ENCODE results near the gene PRKCZ. TPM values are rescaled to one million over a fixed set of nuclear protein-coding genes. Genes with fewer than 3 reads are reported as not detected.

PRKCZ gene
- polyA plus RNA-seq, 1 of the 3 experiments (the other 2 are of a cell fraction) = 24.2 TPM

DNA sequence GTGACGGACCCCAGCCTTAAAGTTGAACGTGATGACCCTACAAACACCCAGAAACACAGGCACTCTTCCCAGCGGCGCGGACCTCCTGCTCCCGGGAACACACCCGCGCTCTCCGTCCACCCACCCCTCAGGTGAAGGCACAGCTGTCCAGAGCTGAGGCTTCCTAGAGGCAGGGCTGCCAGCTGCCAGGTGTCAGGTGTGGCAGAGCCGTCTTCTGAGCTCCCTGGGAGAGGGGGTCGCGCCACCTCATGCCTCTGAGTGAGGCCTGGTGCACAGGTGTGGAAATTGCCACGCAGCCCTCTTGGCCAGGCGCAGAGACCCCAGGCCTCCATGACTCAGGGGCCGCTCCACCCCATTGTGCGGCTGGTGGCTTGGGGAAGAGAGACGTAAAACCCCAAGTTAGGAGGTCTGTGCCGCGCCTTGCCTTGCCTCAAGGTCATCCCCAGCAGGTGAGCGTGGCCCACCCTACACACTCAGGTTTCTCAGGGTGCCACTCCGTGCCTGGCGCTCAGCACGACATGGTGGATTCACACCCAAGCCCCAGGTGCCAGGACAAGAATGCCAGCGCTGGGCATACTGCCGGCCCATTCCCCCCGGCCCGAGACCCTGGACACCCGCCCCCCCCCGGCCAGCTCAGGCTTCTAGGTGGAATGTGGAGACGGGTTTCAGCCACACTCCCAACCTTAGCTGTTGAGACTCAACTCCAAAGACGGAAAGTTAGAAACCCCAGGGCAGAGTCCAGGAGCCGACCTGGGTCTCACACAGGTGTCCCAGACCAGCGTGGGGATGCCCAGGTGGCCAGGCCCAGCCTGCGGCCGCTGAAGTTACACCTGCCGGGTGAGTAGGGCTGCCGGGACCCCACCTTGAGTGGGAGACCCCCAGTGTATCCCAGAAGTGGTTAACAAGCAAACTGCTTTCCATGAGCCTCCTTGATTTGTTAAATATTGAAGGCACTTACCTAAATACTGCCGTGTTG, 136.0 kb downstream of the PRKCZ start:
- Histone ChIP-seq H3K9me2 (no peaks in the 10 kb centered on the region), H3K27me3 (ENCODE audit: insufficient read depth) (no peaks in the 10 kb centered on the region), H3K4me1 (ENCODE audit: control insufficient read depth in 1 of 2, insufficient read depth in 2 of 2, low read depth in 1 of 2, low read length in 1 of 2) (peaks cover 0 to 20% of the 10 kb centered on the region in 2 experiments; a peak in 1 of 4 replicates), H3K9me3 (no peaks in the 10 kb centered on the region), H4K20me1 (ENCODE audit: insufficient read depth) (no peaks in the 10 kb centered on the region), H3K4me3 (ENCODE audit: low read depth in 2 of 2, low read length in 1 of 2) (no peak overlapping the region), H3K27ac (ENCODE audit: low read depth in 2 of 2, low read length in 1 of 2) (no peak overlapping the region), H3K9ac (no peak overlapping the region), H2AFZ (ENCODE audit: low read depth) (no peak overlapping the region), H3K4me2 (no peak overlapping the region), H3K79me2 (ENCODE audit: insufficient read depth) (peaks cover 19% of the 10 kb centered on the region; the same call in 1 of the 2 replicates), H3K36me3 (replicated peaks in 1 of 2; ENCODE audit: control insufficient read depth in 1 of 2, insufficient read depth in 2 of 2, low read length in 1 of 2) (peaks cover 0 to 32% of the 10 kb centered on the region in 2 experiments), H3F3A (replicated peaks; ENCODE audit: insufficient read depth) (peaks cover 4% of the 10 kb centered on the region)
- 95% methylated on average over 29 of the region's 38 CpGs for WGBS (ENCODE audit: low lambda C conversion rate)
- DNase-seq = no peak
- POLR2A ChIA-PET = interaction anchor here (0.9 kb wide), 1 partner anchor 11 kb away, joined by 4 read pairs; no protein-coding TSS in a partner anchor
- CTCF ChIA-PET = interaction anchor here (1.4 to 4.6 kb wide), 2 partner anchors 9 to 12 kb away, joined by 5 to 32 read pairs; no protein-coding TSS in a partner anchor
- TF ChIP-seq GATA2 (CRISPR knock-in tag; IDR thresholded peaks at IDR 0.05) = no peak
- TF ChIP-seq TEAD4 (IDR thresholded peaks at IDR 0.05; ENCODE audit: borderline replicate concordance, insufficient read depth) = no peak
- no peak for TF ChIP-seq NRF1 (IDR thresholded peaks at IDR 0.05; ENCODE audit: low read depth, low read length)
- no peak for TF ChIP-seq ELF1 (IDR thresholded peaks at IDR 0.05)
- no peak for TF ChIP-seq PBX3 (IDR thresholded peaks at IDR 0.05)
- TF ChIP-seq RCOR1 (IDR thresholded peaks at IDR 0.05; ENCODE audit: low read length) = no peak
- no peak for TF ChIP-seq RFX5 (IDR thresholded peaks at IDR 0.05; ENCODE audit: low read length)
- no peak for TF ChIP-seq MXI1 (IDR thresholded peaks at IDR 0.05; ENCODE audit: low read depth, low read length)
- TF ChIP-seq SMC3 (IDR thresholded peaks at IDR 0.05; ENCODE audit: low read depth, low read length) = no peak
- TF ChIP-seq MAX (IDR thresholded peaks at IDR 0.05; ENCODE audit: low read depth) = no peak
- TF ChIP-seq ZBTB33 (IDR thresholded peaks at IDR 0.05; ENCODE audit: borderline replicate concordance, low read depth) = no peak
- no peak for TF ChIP-seq POLR2AphosphoS5 (IDR thresholded peaks at IDR 0.05; ENCODE audit: low read depth, low read length)

DNA sequence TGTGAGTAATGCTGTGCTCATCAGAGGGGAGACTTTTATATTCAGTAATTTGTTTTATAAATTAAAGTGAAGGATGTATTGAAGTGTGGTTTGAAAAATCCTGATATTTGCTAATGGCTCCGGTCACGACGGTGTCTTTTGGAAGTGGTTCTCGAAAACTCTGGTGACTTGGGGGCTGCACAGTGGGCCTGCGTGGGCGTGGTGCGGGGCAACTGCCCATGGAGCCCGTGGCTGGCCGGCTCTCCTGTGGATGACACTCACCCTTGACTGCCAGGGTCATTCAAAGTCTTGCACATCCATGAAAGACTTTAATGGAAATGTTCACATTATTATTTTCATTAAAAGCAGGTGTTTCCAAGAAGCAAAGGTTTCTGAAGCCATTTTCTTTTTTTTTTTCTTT, 136.7 kb downstream of the PRKCZ start:
- H3F3A ChIP-seq (replicated peaks; ENCODE audit: insufficient read depth) = peaks cover 4% of the 10 kb centered on the region
- H3K9me3 ChIP-seq = no peaks in the 10 kb centered on the region
- H3K4me2 ChIP-seq = no peak overlapping the region
- H3K36me3 ChIP-seq (replicated peaks in 1 of 2; ENCODE audit: control insufficient read depth in 1 of 2, insufficient read depth in 2 of 2, low read length in 1 of 2) = peaks cover 0 to 32% of the 10 kb centered on the region in 2 experiments
- no peaks in the 10 kb centered on the region for H3K9me2 ChIP-seq
- ChIA-PET CTCF (interaction anchor here (1.4 to 7.2 kb wide), 2 partner anchors 9 to 12 kb away, joined by 5 to 53 read pairs; no protein-coding TSS in a partner anchor), POLR2A (no interaction called here)
- H3K4me3 ChIP-seq (ENCODE audit: low read depth in 2 of 2, low read length in 1 of 2) = no peak overlapping the region
- no peak overlapping the region for H2AFZ ChIP-seq (ENCODE audit: low read depth)
- no peaks in the 10 kb centered on the region for H4K20me1 ChIP-seq (ENCODE audit: insufficient read depth)
- no peaks in the 10 kb centered on the region for H3K27me3 ChIP-seq (ENCODE audit: insufficient read depth)
- peaks cover 26% of the 10 kb centered on the region; the same call in 1 of the 2 replicates for H3K79me2 ChIP-seq (ENCODE audit: insufficient read depth)
- no peak overlapping the region for H3K9ac ChIP-seq
- peaks cover 0 to 23% of the 10 kb centered on the region in 2 experiments; a peak in 1 of 4 replicates for H3K4me1 ChIP-seq (ENCODE audit: control insufficient read depth in 1 of 2, insufficient read depth in 2 of 2, low read depth in 1 of 2, low read length in 1 of 2)
- DNase-seq = no peak
- TF ChIP-seq CHD2 (IDR thresholded peaks at IDR 0.05; ENCODE audit: low read length, partially characterized antibody) (no peak), FOSL2 (IDR thresholded peaks at IDR 0.05; ENCODE audit: borderline replicate concordance, low read depth) (no peak)
- TF ChIP-seq, protein P1, sequence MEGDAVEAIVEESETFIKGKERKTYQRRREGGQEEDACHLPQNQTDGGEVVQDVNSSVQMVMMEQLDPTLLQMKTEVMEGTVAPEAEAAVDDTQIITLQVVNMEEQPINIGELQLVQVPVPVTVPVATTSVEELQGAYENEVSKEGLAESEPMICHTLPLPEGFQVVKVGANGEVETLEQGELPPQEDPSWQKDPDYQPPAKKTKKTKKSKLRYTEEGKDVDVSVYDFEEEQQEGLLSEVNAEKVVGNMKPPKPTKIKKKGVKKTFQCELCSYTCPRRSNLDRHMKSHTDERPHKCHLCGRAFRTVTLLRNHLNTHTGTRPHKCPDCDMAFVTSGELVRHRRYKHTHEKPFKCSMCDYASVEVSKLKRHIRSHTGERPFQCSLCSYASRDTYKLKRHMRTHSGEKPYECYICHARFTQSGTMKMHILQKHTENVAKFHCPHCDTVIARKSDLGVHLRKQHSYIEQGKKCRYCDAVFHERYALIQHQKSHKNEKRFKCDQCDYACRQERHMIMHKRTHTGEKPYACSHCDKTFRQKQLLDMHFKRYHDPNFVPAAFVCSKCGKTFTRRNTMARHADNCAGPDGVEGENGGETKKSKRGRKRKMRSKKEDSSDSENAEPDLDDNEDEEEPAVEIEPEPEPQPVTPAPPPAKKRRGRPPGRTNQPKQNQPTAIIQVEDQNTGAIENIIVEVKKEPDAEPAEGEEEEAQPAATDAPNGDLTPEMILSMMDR (IDR thresholded peaks at IDR 0.05) = no peak
- TF ChIP-seq, protein P2, sequence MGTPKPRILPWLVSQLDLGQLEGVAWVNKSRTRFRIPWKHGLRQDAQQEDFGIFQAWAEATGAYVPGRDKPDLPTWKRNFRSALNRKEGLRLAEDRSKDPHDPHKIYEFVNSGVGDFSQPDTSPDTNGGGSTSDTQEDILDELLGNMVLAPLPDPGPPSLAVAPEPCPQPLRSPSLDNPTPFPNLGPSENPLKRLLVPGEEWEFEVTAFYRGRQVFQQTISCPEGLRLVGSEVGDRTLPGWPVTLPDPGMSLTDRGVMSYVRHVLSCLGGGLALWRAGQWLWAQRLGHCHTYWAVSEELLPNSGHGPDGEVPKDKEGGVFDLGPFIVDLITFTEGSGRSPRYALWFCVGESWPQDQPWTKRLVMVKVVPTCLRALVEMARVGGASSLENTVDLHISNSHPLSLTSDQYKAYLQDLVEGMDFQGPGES (IDR thresholded peaks at IDR 0.05; ENCODE audit: low read depth, low read length) = no peak
- 89% methylated on average over 9 of the region's 9 CpGs for WGBS (ENCODE audit: low lambda C conversion rate)
- no peak overlapping the region for H3K27ac ChIP-seq (ENCODE audit: low read depth in 2 of 2, low read length in 1 of 2)

Data from SK-N-SH (cell line).